Measurements from ENCODE around the gene TRAF7.

Gene TRAF7

GRCh38 chr16:2226245-2226793, 70.7 kb downstream of the TRAF7 start:
- no peak for DNase-seq

- no peak for DNase-seq
Observed at GRCh38 chr16:2226918-2227317, 71.3 kb downstream of the TRAF7 start.

Data from CD4-positive, alpha-beta T cell treated with Interleukin-12 subunit alpha and Interleukin-12 subunit beta, for 1 hour (primary cell).